Upper lobe of left lung (tissue), 6 donors: ENCODE results near the gene NCAM2. TPM values are rescaled to one million over a fixed set of nuclear protein-coding genes. Genes with fewer than 3 reads are reported as not detected.

Experiments
- ATAC-seq, 2 donors: fragments of 200-7000 bp; cut with Tn5 transposase; one replicate each; pipeline ENCODE4 v1.9.1; 2022; ENCODE audit warnings: mild to moderate bottlenecking in 2 of 2, moderate library complexity in 2 of 2; ENCODE audit not compliant: low FRiP score in 2 of 2
- DNase-seq, 2 donors: peaks; one replicate each; pipeline ENCODE4 v3.0.0-alpha.2; 2019 to 2020
- H3K27ac ChIP-seq, 4 donors: fragments of 200-600 bp; sonication (generic); one replicate each; pipeline ENCODE4 v1.5.1; 2016 to 2019
- H3K27me3 ChIP-seq, 4 donors: fragments of 200-600 bp; sonication (generic); one replicate each; pipeline ENCODE4 v1.5.1; 2017 to 2019
- H3K36me3 ChIP-seq, 4 donors: fragments of 200-600 bp; sonication (generic); one replicate each; pipeline ENCODE4 v1.5.1; 2016 to 2019
- H3K4me1 ChIP-seq, 4 donors: fragments of 200-600 bp; sonication (generic); one replicate each; pipeline ENCODE4 v1.5.1; 2018 to 2019
- H3K4me3 ChIP-seq, 4 donors: fragments of 200-600 bp; sonication (generic); one replicate each; pipeline ENCODE4 v1.5.1; 2017 to 2019; ENCODE audit warnings: mild to moderate bottlenecking in 2 of 4, moderate library complexity in 1 of 4
- H3K9me3 ChIP-seq, 4 donors: fragments of 200-600 bp; sonication (generic); one replicate each; pipeline ENCODE4 v1.5.1; 2018 to 2019
- EP300 ChIP-seq, 4 donors: sonication (generic); formaldehyde crosslinking; IDR thresholded peaks; one replicate each; pipeline ENCODE4 v1.5.1; 2017; ENCODE audit warnings: antibody characterized with exemption in 4 of 4, control low read depth in 2 of 4
- POLR2A ChIP-seq, 4 donors: fragments of 450-650 bp; IDR thresholded peaks; one replicate each; pipeline ENCODE4 v1.5.1; 2016 to 2017; ENCODE audit warnings: antibody characterized with exemption in 4 of 4, mild to moderate bottlenecking in 2 of 4
- POLR2AphosphoS5 ChIP-seq, 2 donors: sonication (generic); formaldehyde crosslinking; IDR thresholded peaks; one replicate each; pipeline ENCODE4 v1.5.1; 2017; ENCODE audit warnings: antibody characterized with exemption in 2 of 2
- WGBS, 2 donors: methylation state at CpG; one replicate each; pipeline ENCODE4 v1.1.5; 2017 to 2018; 5-methylcytosine and 5-hydroxymethylcytosine counted together
- total RNA-seq, 6 donors: library from RNA; depleted of rRNA in 4 of 6; stranded (reverse); fragments of >200 nt in 4 of 6; gene quantifications; one replicate each; pipeline versions ENCODE4 v1.1.0 to v1.2.1, GENCODE V29; 2016 to 2021
- TF ChIP-seq, protein P1 (sequence below), 6 experiments: fragments of 450-650 bp in 4 of 6; fragments of 200-600 bp in 2 of 6; sonication (generic) in 2 of 6; IDR thresholded peaks; one replicate each; pipeline ENCODE4 v1.5.1; 2016 to 2019; ENCODE audit warnings: antibody characterized with exemption in 6 of 6
- donor health status: DM: no; HTN: no; CAD: no; lungs with moderate emphysema.
- donor health status: DM: no; HTN: yes; CAD: no; lungs with severe emphysema.

The NCAM2 gene
- total RNA-seq, 6 donors from 2014 or later, result 2.0 to 8.6 (median 2.9) TPM

DNA sequence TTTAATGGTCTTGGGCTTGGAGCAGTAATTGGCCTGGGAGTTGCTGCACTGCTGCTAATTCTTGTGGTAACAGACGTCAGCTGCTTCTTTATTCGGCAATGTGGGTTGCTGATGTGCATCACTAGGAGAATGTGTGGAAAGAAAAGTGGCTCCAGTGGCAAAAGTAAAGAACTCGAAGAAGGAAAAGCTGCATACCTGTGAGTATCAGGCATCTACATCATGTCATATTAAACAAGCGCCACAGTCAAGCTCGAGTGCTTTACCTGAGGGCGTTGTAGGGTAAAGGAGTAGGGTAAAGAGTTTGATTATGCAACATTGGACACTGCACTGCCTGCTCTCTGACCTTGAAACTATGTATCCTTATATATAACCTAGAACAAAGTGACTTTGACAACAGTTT lies 510.6 kb downstream of the NCAM2 start:
- ATAC-seq (no peak), DNase-seq (no peak)
- Histone ChIP-seq H3K36me3 (no peaks in the 10 kb centered on the region), H3K9me3 (no peaks in the 10 kb centered on the region), H3K4me3 (no peak overlapping the region), H3K27me3 (no peaks in the 10 kb centered on the region), H3K4me1 (no peaks in the 10 kb centered on the region), H3K27ac (no peak overlapping the region)
- WGBS, 2 donors, result 78% methylated on average over 6 of the region's 6 CpGs
- no peak for TF ChIP-seq POLR2A (IDR thresholded peaks at IDR 0.05)
- TF ChIP-seq, protein P1, sequence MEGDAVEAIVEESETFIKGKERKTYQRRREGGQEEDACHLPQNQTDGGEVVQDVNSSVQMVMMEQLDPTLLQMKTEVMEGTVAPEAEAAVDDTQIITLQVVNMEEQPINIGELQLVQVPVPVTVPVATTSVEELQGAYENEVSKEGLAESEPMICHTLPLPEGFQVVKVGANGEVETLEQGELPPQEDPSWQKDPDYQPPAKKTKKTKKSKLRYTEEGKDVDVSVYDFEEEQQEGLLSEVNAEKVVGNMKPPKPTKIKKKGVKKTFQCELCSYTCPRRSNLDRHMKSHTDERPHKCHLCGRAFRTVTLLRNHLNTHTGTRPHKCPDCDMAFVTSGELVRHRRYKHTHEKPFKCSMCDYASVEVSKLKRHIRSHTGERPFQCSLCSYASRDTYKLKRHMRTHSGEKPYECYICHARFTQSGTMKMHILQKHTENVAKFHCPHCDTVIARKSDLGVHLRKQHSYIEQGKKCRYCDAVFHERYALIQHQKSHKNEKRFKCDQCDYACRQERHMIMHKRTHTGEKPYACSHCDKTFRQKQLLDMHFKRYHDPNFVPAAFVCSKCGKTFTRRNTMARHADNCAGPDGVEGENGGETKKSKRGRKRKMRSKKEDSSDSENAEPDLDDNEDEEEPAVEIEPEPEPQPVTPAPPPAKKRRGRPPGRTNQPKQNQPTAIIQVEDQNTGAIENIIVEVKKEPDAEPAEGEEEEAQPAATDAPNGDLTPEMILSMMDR (IDR thresholded peaks at IDR 0.05), result no peak
- TF ChIP-seq POLR2AphosphoS5 (IDR thresholded peaks at IDR 0.05), result no peak
- no peak for TF ChIP-seq EP300 (IDR thresholded peaks at IDR 0.05)

DNA sequence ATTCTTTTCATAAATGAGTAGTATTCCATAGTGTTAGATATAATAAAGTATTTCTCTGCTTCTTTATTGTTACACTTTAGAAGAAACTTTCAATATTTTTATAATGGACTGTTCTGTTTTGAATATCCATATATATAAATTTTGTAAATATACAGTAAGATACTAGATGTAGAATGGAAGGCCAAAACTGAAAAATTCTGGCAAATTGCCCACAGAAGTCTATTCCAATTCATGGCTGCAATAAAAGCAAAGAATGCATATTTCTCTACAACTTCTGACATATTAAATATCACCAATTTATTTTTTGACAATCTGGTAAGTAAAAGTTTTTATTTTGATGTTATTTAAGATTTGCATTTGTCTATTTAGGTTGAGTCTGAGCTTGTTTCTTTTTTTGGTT lies 532.5 kb downstream of the NCAM2 start:
- H3K27me3 ChIP-seq, result no peaks in the 10 kb centered on the region
- no peak overlapping the region for H3K27ac ChIP-seq
- no peak overlapping the region for H3K4me3 ChIP-seq
- TF ChIP-seq, protein P1 (IDR thresholded peaks at IDR 0.05), result no peak
- no peak for TF ChIP-seq POLR2AphosphoS5 (IDR thresholded peaks at IDR 0.05)
- no peak for TF ChIP-seq POLR2A (IDR thresholded peaks at IDR 0.05)
- TF ChIP-seq EP300 (IDR thresholded peaks at IDR 0.05), result no peak
- H3K9me3 ChIP-seq, result no peaks in the 10 kb centered on the region
- no peaks in the 10 kb centered on the region for H3K36me3 ChIP-seq
- ATAC-seq, result no peak
- no peaks in the 10 kb centered on the region for H3K4me1 ChIP-seq
- no peak for DNase-seq

DNA sequence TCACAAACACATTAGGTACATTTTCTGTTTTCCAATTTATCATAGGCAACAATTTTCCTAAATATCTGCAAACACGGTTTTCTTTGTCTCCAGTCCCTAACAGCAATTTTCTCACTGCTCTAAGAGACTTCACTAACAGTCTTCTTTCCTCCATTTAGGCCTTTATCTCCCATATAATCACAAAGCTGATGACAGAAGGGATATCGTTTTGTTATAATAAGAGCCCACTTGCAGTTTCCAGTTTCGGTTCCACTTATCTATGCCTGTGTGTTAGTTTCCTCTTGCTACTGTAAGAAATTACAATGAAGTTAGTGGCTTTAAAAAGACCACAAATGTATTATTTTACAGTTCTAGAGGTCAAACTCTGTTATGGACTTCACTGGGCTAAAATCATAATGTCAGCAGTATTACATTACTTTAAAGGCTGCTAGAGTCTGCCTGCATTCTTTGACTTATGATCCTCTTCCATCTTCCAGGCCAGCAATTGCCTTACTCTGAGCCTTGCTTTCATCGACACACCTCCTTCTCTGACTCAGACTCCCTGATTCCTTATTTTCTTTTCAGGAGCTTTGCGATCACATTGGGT lies 549.3 kb downstream of the NCAM2 start:
- no peaks in the 10 kb centered on the region for H3K36me3 ChIP-seq
- no peak overlapping the region for H3K27ac ChIP-seq
- WGBS, 2 donors, result 66 to 68% methylated on average over 5 of the region's 5 CpGs
- ATAC-seq, result no peak
- H3K9me3 ChIP-seq, result no peaks in the 10 kb centered on the region
- H3K4me3 ChIP-seq, result no peak overlapping the region
- TF ChIP-seq POLR2AphosphoS5 (IDR thresholded peaks at IDR 0.05) (no peak), EP300 (IDR thresholded peaks at IDR 0.05) (no peak), POLR2A (IDR thresholded peaks at IDR 0.05) (no peak)
- TF ChIP-seq, protein P1 (IDR thresholded peaks at IDR 0.05), result no peak
- H3K4me1 ChIP-seq, result no peaks in the 10 kb centered on the region
- no peak for DNase-seq
- no peaks in the 10 kb centered on the region for H3K27me3 ChIP-seq

DNA sequence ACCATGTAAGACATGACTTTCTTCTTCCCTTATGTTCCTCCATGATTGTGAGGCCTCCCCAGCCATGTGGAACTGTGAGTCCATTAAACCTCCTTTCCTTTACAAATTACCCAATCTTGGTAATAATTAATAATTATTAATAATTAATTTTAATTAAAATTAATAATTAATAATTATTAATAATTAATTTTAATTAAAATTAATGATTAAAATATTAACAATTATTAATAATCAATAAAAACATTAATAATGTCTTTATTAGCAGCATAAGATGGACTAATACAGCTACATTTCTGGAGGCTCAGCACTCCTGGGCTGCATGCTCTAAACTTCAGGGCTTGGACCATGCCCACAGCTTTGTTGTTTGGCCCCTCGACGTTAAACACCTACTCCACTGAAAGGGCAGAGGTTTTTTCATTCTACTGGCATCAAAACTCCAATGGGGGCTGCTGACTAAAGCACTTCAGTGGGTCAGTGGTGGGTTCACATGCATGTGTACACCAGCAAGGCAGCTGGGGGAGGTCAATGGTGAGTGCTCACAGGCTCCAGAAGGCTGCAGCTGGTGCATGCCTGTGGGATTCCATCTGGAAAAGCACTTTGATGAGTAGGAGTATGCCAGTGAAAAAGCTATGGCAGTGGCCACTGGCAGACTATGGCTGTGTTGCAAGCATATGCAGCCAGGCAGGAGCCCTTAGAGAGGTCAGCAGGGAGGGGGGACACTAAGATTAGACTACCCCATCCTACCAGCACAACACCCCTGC lies 561.3 kb downstream of the NCAM2 start:
- Histone ChIP-seq H3K27ac (no peak overlapping the region), H3K9me3 (peaks cover 0 to 10% (median 2%) of the 10 kb centered on the region in 4 donors), H3K4me1 (no peaks in the 10 kb centered on the region), H3K36me3 (no peaks in the 10 kb centered on the region), H3K27me3 (no peaks in the 10 kb centered on the region), H3K4me3 (no peak overlapping the region)
- WGBS, 2 donors, result 87 to 91% methylated on average over 2 of the region's 2 CpGs
- TF ChIP-seq EP300 (IDR thresholded peaks at IDR 0.05), result no peak
- DNase-seq, result no peak
- ATAC-seq, result no peak
